K562 (cell line): Measurements from ENCODE around the gene TMC4. TPM values are rescaled to one million over a fixed set of nuclear protein-coding genes. Genes with fewer than 3 reads are reported as not detected.

Experiments used
- ARID1B ChIP-seq: fragments of 450-650 bp; IDR thresholded peaks from 2 replicates; pipeline ENCODE4 v1.6.1; 2016; ENCODE audit warnings: antibody characterized with exemption, mild to moderate bottlenecking, inconsistent platforms
- ARNT ChIP-seq, 2 experiments: fragments of 450-650 bp; IDR thresholded peaks; 2 replicates each; pipeline ENCODE4 v1.6.1; 2016; ENCODE audit warnings: mild to moderate bottlenecking in 1 of 2
- BDP1 ChIP-seq: IDR thresholded peaks from 3 replicates; pipeline ENCODE4 v1.6.1; 2011; ENCODE audit not compliant: insufficient read length, insufficient read depth
- CBX5 ChIP-seq: IDR thresholded peaks from 2 replicates; pipeline ENCODE4 v1.6.1; 2014; ENCODE audit warnings: low read depth, borderline replicate concordance
- CC2D1A ChIP-seq: fragments of 450-650 bp; IDR thresholded peaks from 2 replicates; pipeline ENCODE4 v1.6.1; 2017; ENCODE audit warnings: mild to moderate bottlenecking
- CEBPG ChIP-seq, 3 experiments: fragments of 200-800 bp in 1 of 3; sonication (Bioruptor generic) in 1 of 3; sonication (generic) in 1 of 3; formaldehyde crosslinking in 1 of 3; IDR thresholded peaks in 2 of 3; conservative IDR thresholded peaks in 1 of 3; 2 replicates each; pipeline versions ENCODE4 v1.6.1 to v1.8.0; 2016 to 2022; ENCODE audit warnings: missing compliant biosample characterization in 2 of 3, missing genetic modification characterization in 2 of 3, mild to moderate bottlenecking in 1 of 3, missing genetic modification reagents in 1 of 3
- E2F3 ChIP-seq: fragments of 250-450 bp; sonication (Bioruptor Pico); IDR thresholded peaks from 2 replicates; pipeline ENCODE4 v1.4.0; 2020; ENCODE audit warnings: mild to moderate bottlenecking
- KDM5B ChIP-seq: fragments of 200-600 bp; sonication (generic); IDR thresholded peaks from 2 replicates; pipeline ENCODE4 v1.6.1; 2012; ENCODE audit warnings: low read depth, mild to moderate bottlenecking, moderate library complexity, low read length, control low read depth, inconsistent platforms; ENCODE audit not compliant: insufficient replicate concordance
- KLF10 ChIP-seq: fragments of 250-450 bp; sonication (Bioruptor Pico); IDR thresholded peaks from 2 replicates; pipeline ENCODE4 v1.6.1; 2021; ENCODE audit warnings: matching md5 sums
- MEIS2 ChIP-seq: fragments of 450-650 bp; IDR thresholded peaks from 2 replicates; pipeline ENCODE4 v1.6.1; 2014; ENCODE audit warnings: mild to moderate bottlenecking; ENCODE audit not compliant: partially characterized antibody
- NR2C1 ChIP-seq, 2 experiments: fragments of 450-650 bp; IDR thresholded peaks; 2 replicates each; pipeline ENCODE4 v1.6.1; 2017; ENCODE audit warnings: mild to moderate bottlenecking in 2 of 2, antibody characterized with exemption in 1 of 2, inconsistent platforms in 1 of 2, missing compliant biosample characterization in 1 of 2, missing genetic modification characterization in 1 of 2
- PML ChIP-seq: IDR thresholded peaks from 2 replicates; pipeline ENCODE4 v1.6.1; 2012; ENCODE audit warnings: low read length, inconsistent platforms
- POLR2G ChIP-seq: fragments of 200-400 bp; formaldehyde crosslinking; IDR thresholded peaks from 2 replicates; pipeline ENCODE4 v1.6.1; 2017; ENCODE audit warnings: low read depth, mild to moderate bottlenecking, antibody characterized with exemption, low read length, moderate library complexity
- PPARD ChIP-seq: fragments of 250-450 bp; sonication (Bioruptor Pico); IDR thresholded peaks from 2 replicates; pipeline ENCODE4 v1.8.0; 2022; ENCODE audit warnings: inconsistent platforms, mild to moderate bottlenecking, moderate library complexity
- ZFPM2 ChIP-seq: fragments of 250-450 bp; sonication (Bioruptor Pico); IDR thresholded peaks from 2 replicates; pipeline ENCODE4 v1.5.1; 2022; ENCODE audit warnings: mild to moderate bottlenecking
- ZNF586 ChIP-seq: fragments of 450-650 bp; formaldehyde crosslinking; conservative IDR thresholded peaks from 2 replicates; pipeline ENCODE4 v1.4.0; 2020; ENCODE audit warnings: mild to moderate bottlenecking, moderate library complexity
- polyA plus RNA-seq, 8 experiments: library from polyadenylated mRNA; depleted of rRNA in 4 of 8; stranded (reverse) in 5 of 8; unstranded in 3 of 8; fragments of >200 nt; fragmentation: Nextera tagmentation in 2 of 8; fragmentation: Illumina TruSeq in 1 of 8; extraction: Ambion mirVana in 2 of 8; extraction: Trizol in 1 of 8; gene quantifications; 2 replicates each; pipeline versions ENCODE4 v1.2.1 to v1.2.3, GENCODE V29; 2011 to 2014; ENCODE audit warnings: inconsistent platforms in 1 of 8, missing spikeins in 1 of 8
- total RNA-seq, 7 experiments: library from RNA; depleted of rRNA in 6 of 7; stranded (reverse); fragments of >200 nt in 6 of 7; fragmentation: Illumina TruSeq in 2 of 7; extraction: Trizol in 2 of 7; gene quantifications; 2 replicates each; pipeline versions ENCODE4 v1.2.1 to v1.2.3, GENCODE V29; 2011 to 2021; ENCODE audit warnings: low replicate concordance in 1 of 7
- TF ChIP-seq, protein P1 (sequence below): fragments of 450-650 bp; conservative IDR thresholded peaks from 2 replicates; pipeline ENCODE4 v1.6.1; 2016; ENCODE audit warnings: missing genetic modification characterization, low read depth, mild to moderate bottlenecking, missing compliant biosample characterization, moderate library complexity
- TF ChIP-seq, protein P2 (sequence below): fragments of 250-450 bp; sonication (Bioruptor Pico); IDR thresholded peaks from 2 replicates; pipeline ENCODE4 v1.5.0; 2020; ENCODE audit warnings: mild to moderate bottlenecking, borderline replicate concordance
- TF ChIP-seq, protein P3 (sequence below), 2 experiments: fragments of 450-650 bp in 1 of 2; sonication (generic) in 1 of 2; formaldehyde crosslinking; conservative IDR thresholded peaks; 2 replicates each; pipeline versions ENCODE4 v1.4.0 to v1.8.1; 2020 to 2022; ENCODE audit warnings: mild to moderate bottlenecking in 1 of 2, missing genetic modification reagents in 1 of 2
- TF ChIP-seq, protein P4 (sequence below): fragments of 250-450 bp; sonication (Bioruptor Pico); IDR thresholded peaks from 2 replicates; pipeline ENCODE4 v1.4.0; 2020
- TF ChIP-seq, protein P5 (sequence below): sonication (generic); formaldehyde crosslinking; IDR thresholded peaks from 2 replicates; pipeline ENCODE4 v1.9.0; 2022; ENCODE audit warnings: mild to moderate bottlenecking, missing genetic modification reagents

The TMC4 gene
- total and polyA plus RNA-seq, 9 of the 15 experiments (the other 6 are each of a cell fraction or from before 2014, with no cell fraction given) = 0.12 to 0.79 (median 0.36) TPM; not detected in 2

DNA sequence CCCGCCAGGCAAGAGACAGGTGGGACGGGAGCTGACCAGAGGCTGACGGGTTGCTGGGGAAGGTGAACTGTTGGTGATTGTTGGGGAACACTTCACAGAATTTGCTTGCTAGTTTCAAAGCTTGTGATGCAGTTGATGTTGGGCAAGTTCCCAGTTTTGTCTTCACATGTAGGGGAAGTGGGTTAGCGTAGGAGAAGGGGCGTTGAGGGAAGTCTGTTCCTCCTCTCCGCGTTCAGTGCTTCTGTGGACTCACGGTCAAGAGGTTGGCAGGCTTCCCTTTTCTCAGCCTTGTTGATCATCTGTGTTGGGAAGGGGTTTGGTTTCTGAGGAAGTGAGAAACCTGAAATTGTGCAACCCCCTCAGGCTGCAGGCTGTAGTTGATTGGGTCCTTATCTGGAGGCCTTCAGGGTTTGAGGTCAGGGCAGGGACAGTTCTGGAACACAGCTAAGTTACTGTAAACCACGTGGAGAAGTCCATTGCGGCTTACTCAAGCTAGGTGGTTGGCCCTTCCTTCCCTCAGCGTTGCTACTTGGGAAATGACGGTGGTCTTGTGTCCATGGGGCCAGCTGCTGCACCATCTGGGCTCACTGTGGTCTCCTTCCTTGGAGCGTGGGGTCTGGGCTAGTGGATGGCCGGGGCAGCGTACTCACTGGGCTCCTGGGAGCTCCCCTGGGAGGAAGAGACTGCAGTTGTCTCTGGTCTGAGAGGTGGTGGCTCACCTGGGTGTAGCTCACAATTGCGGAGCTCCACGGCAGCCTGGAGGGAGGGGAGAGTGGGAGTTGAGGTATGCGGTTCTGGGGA lies 35.2 kb upstream of the TMC4 start (continued):
- TF ChIP-seq KLF10 (CRISPR knock-in tag) (peak; percentile 12; the same call in 1 of the 2 replicates), CEBPG (CRISPR knock-in tag; IDR thresholded peaks at IDR 0.05) (peak; percentile 99), CEBPG (tag; conservative IDR thresholded peaks at IDR 0.05 in 1 of 2, IDR thresholded peaks at IDR 0.05 in 1 of 2) (peak; percentile 98), E2F3 (no peak), CC2D1A (peak; percentile 64; the same call in 1 of the 2 replicates), ZFPM2 (CRISPR knock-in tag) (0 out of 2 replicates have a peak, but pooled peaks have one; percentile 67), NR2C1 (IDR thresholded peaks at IDR 0.05) (peak; percentile 68), NR2C1 (tag; IDR thresholded peaks at IDR 0.05) (peak; percentile 88), PML (peak; percentile 90), MEIS2 (peak; percentile 58), ARID1B (peak; percentile 95), BDP1 (no peak), POLR2G (no peak), CBX5 (no peak), ARNT (IDR thresholded peaks at IDR 0.05) (peak; percentile 66 to 86; a peak in 2 of 4 replicates), PPARD (CRISPR knock-in tag) (no peak), KDM5B (peak; percentile 28), ZNF586 (no peak; the same call in 1 of the 2 replicates)
- TF ChIP-seq, protein P1, sequence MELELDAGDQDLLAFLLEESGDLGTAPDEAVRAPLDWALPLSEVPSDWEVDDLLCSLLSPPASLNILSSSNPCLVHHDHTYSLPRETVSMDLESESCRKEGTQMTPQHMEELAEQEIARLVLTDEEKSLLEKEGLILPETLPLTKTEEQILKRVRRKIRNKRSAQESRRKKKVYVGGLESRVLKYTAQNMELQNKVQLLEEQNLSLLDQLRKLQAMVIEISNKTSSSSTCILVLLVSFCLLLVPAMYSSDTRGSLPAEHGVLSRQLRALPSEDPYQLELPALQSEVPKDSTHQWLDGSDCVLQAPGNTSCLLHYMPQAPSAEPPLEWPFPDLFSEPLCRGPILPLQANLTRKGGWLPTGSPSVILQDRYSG (tag) = peak; percentile 88
- TF ChIP-seq, protein P2, sequence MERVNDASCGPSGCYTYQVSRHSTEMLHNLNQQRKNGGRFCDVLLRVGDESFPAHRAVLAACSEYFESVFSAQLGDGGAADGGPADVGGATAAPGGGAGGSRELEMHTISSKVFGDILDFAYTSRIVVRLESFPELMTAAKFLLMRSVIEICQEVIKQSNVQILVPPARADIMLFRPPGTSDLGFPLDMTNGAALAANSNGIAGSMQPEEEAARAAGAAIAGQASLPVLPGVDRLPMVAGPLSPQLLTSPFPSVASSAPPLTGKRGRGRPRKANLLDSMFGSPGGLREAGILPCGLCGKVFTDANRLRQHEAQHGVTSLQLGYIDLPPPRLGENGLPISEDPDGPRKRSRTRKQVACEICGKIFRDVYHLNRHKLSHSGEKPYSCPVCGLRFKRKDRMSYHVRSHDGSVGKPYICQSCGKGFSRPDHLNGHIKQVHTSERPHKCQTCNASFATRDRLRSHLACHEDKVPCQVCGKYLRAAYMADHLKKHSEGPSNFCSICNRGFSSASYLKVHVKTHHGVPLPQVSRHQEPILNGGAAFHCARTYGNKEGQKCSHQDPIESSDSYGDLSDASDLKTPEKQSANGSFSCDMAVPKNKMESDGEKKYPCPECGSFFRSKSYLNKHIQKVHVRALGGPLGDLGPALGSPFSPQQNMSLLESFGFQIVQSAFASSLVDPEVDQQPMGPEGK (CRISPR knock-in tag) = no peak
- TF ChIP-seq, protein P3, sequence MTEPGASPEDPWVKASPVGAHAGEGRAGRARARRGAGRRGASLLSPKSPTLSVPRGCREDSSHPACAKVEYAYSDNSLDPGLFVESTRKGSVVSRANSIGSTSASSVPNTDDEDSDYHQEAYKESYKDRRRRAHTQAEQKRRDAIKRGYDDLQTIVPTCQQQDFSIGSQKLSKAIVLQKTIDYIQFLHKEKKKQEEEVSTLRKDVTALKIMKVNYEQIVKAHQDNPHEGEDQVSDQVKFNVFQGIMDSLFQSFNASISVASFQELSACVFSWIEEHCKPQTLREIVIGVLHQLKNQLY (CRISPR knock-in tag; conservative IDR thresholded peaks at IDR 0.05) = peak in 1 of 2 experiments; percentile 78; a peak in 2 of 4 replicates
- TF ChIP-seq, protein P4, sequence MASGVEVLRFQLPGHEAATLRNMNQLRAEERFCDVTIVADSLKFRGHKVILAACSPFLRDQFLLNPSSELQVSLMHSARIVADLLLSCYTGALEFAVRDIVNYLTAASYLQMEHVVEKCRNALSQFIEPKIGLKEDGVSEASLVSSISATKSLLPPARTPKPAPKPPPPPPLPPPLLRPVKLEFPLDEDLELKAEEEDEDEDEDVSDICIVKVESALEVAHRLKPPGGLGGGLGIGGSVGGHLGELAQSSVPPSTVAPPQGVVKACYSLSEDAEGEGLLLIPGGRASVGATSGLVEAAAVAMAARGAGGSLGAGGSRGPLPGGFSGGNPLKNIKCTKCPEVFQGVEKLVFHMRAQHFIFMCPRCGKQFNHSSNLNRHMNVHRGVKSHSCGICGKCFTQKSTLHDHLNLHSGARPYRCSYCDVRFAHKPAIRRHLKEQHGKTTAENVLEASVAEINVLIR (CRISPR knock-in tag) = no peak
- TF ChIP-seq, protein P5, sequence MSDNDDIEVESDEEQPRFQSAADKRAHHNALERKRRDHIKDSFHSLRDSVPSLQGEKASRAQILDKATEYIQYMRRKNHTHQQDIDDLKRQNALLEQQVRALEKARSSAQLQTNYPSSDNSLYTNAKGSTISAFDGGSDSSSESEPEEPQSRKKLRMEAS (CRISPR knock-in tag) = peak; percentile 99
